Upper lobe of right lung (tissue), 1 donor: Measurements from ENCODE around the gene ABCA12. TPM values are rescaled to one million over a fixed set of nuclear protein-coding genes. Genes with fewer than 3 reads are reported as not detected.

Experiments used
- ATAC-seq: fragments of 200-7000 bp; cut with Tn5 transposase; one replicate; pipeline ENCODE4 v1.9.1; 2020; ENCODE audit warnings: mild to moderate bottlenecking, moderate library complexity
- DNase-seq: peaks from one replicate; pipeline ENCODE4 v3.0.0-alpha.2; 2020
- H3K27ac ChIP-seq: fragments of 200-600 bp; one replicate; pipeline ENCODE4 v1.8.0; 2022
- H3K27me3 ChIP-seq: fragments of 200-600 bp; one replicate; pipeline ENCODE4 v1.8.0; 2022; ENCODE audit warnings: mild to moderate bottlenecking
- H3K36me3 ChIP-seq: fragments of 200-600 bp; one replicate; pipeline ENCODE4 v1.8.0; 2022
- H3K4me1 ChIP-seq: fragments of 200-600 bp; one replicate; pipeline ENCODE4 v1.8.0; 2022
- H3K4me3 ChIP-seq: fragments of 200-600 bp; one replicate; pipeline ENCODE4 v1.8.0; 2022; ENCODE audit warnings: mild to moderate bottlenecking
- H3K9me3 ChIP-seq: fragments of 200-600 bp; one replicate; pipeline ENCODE4 v1.8.0; 2022
- intact Hi-C: fragments of 100-400 bp; cut with DNase I; formaldehyde crosslinking; loops from one replicate; pipeline ENCODE4 v1.11.0; 2022
- total RNA-seq: library from RNA; stranded (reverse); fragmentation: NEBNext Ultra II Directional; extraction: Animal tissue kit (Norgen Biotek cat#: 25700); gene quantifications from one replicate; pipeline ENCODE4 v1.2.1, GENCODE V29; 2021
- TF ChIP-seq, protein P1 (sequence below): fragments of 200-600 bp; IDR thresholded peaks from one replicate; pipeline ENCODE4 v1.8.0; 2022; ENCODE audit warnings: antibody characterized with exemption
- donor health status: DM: no; HTN: yes; CAD: no; lungs with severe emphysema.

Gene ABCA12
- total RNA-seq, 1 donor from 2014 or later: 0.17 TPM

DNA sequence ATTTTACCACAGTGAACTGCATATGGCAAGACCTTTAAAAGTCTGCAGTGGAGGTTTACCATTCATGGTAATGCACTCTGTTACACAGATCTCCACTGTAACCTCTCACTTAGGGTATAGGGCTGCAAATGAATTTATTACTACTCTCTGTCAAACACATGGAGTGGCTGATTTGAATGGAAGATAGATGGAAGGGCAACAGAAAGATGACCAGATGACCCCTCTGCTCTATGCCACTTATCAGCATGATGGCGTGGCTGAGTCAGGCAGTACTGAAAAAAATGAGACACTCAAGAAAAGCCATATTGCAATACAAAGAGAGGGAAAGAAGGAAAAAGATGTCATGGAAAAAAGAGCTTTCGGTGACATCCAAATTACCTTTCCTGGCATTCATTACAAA, 72.3 kb downstream of the ABCA12 start:
- Histone ChIP-seq H3K27ac (no peak overlapping the region), H3K9me3 (no peaks in the 10 kb centered on the region), H3K4me3 (no peak overlapping the region), H3K27me3 (no peaks in the 10 kb centered on the region), H3K4me1 (no peaks in the 10 kb centered on the region), H3K36me3 (no peaks in the 10 kb centered on the region)
- DNase-seq (no peak), ATAC-seq (no peak)
- TF ChIP-seq, protein P1, sequence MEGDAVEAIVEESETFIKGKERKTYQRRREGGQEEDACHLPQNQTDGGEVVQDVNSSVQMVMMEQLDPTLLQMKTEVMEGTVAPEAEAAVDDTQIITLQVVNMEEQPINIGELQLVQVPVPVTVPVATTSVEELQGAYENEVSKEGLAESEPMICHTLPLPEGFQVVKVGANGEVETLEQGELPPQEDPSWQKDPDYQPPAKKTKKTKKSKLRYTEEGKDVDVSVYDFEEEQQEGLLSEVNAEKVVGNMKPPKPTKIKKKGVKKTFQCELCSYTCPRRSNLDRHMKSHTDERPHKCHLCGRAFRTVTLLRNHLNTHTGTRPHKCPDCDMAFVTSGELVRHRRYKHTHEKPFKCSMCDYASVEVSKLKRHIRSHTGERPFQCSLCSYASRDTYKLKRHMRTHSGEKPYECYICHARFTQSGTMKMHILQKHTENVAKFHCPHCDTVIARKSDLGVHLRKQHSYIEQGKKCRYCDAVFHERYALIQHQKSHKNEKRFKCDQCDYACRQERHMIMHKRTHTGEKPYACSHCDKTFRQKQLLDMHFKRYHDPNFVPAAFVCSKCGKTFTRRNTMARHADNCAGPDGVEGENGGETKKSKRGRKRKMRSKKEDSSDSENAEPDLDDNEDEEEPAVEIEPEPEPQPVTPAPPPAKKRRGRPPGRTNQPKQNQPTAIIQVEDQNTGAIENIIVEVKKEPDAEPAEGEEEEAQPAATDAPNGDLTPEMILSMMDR: no peak
- intact Hi-C loops: no loop called here

DNA sequence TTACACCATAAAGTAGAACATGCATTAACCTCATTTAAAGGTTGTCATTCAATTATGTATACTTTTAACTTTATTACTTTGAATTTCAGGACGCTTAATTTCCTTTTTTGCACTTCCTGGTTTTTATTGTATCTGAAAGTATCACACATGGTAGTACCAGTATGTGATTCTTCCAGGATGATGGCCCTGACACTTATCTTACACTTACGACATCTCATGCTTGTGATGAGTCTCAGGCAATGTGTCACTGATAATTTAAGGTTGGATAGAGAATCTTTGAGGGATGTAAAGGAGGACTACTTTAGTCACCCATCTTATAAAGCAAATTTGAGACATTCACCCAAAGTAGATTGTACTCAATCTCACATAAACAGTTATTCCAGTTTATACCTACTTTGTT, 74.9 kb downstream of the ABCA12 start:
- Histone ChIP-seq H3K9me3 (no peaks in the 10 kb centered on the region), H3K36me3 (no peaks in the 10 kb centered on the region), H3K4me3 (no peak overlapping the region), H3K4me1 (no peaks in the 10 kb centered on the region), H3K27ac (no peak overlapping the region), H3K27me3 (no peaks in the 10 kb centered on the region)
- no peak for DNase-seq
- intact Hi-C loops: no loop called here
- no peak for ATAC-seq
- TF ChIP-seq, protein P1: no peak

DNA sequence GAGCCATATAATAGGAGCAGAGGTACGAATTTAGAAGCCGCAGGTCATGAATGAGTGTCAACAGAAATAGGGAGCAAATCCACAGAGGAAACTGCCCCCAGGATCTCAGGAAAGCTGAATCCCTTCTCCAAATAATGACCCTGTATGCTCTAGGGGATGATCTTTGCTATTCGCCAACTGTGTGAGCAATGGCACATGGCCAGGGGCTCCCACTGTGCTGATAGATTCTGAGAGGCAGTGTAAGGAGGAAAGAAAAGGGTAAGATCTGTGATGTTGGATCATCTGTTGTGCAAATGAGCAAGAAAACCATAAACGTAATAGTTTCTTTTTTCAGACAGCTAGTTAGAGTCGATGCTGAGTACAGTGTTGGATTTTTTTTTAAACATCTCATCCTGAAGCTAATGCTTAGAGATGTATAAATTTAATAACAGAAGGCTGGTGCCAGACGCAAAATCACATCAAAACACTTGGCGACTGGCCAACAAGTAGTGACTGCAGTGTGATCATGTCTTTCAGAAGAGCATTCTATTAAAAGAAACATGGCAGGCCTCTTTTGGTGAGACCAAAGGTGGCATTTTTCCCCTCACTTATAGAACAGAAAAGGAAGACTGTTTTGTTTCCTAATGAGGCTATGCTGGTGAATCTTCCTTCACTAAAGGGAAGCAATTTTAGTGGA, 77.4 kb downstream of the ABCA12 start:
- DNase-seq: no peak
- H3K9me3 ChIP-seq: no peaks in the 10 kb centered on the region
- no peaks in the 10 kb centered on the region for H3K36me3 ChIP-seq
- TF ChIP-seq, protein P1: no peak
- no peaks in the 10 kb centered on the region for H3K4me1 ChIP-seq
- no peak overlapping the region for H3K27ac ChIP-seq
- ATAC-seq: no peak
- no peaks in the 10 kb centered on the region for H3K27me3 ChIP-seq
- no peak overlapping the region for H3K4me3 ChIP-seq
- intact Hi-C loops: no loop called here

DNA sequence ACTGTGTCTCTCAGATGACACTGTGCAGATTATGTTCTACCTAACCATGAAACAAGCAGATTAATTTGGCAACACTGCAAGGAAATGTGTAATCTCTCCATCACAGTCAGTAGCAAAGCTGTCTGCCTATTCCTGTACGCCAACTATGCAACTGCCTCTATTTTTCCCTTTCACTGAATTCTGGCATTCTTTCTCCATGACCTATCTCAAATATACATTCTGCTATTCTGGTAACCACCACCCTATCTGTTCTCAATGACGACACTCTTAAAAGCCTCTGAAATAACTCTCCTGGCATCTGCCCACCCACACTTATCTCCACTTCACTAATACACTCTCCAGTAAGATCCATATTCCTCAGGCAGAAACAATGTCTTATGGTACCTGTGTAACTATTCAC, 78.7 kb downstream of the ABCA12 start:
- Histone ChIP-seq H3K27ac (no peak overlapping the region), H3K4me1 (no peaks in the 10 kb centered on the region), H3K4me3 (no peak overlapping the region), H3K36me3 (no peaks in the 10 kb centered on the region), H3K9me3 (no peaks in the 10 kb centered on the region), H3K27me3 (no peaks in the 10 kb centered on the region)
- TF ChIP-seq, protein P1: no peak
- intact Hi-C loops: no loop called here
- DNase-seq (no peak), ATAC-seq (no peak)

DNA sequence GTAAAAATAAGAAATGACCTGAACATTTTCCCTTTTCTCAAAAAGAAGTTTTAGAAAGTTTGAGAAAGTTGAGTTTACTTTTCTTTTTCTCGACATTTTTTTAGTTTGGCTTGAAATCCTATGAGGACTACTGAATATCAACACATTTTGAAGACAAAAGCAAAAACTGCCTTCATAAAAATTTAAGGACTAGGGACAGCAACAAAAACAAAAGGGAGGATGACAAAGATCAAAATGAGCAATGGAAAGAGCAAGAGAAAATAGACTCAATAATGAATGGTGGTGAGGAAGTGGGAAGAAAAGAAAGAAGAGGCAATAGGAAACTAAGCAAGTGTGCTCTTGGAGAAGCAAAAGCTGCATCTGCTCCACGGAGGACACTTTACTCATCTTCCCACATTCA, 82.5 kb downstream of the ABCA12 start:
- no peak overlapping the region for H3K27ac ChIP-seq
- no peak for DNase-seq
- H3K27me3 ChIP-seq: no peaks in the 10 kb centered on the region
- intact Hi-C loops: no loop called here
- H3K36me3 ChIP-seq: no peaks in the 10 kb centered on the region
- H3K4me1 ChIP-seq: no peaks in the 10 kb centered on the region
- no peak for ATAC-seq
- no peak overlapping the region for H3K4me3 ChIP-seq
- H3K9me3 ChIP-seq: no peaks in the 10 kb centered on the region
- TF ChIP-seq, protein P1: no peak

DNA sequence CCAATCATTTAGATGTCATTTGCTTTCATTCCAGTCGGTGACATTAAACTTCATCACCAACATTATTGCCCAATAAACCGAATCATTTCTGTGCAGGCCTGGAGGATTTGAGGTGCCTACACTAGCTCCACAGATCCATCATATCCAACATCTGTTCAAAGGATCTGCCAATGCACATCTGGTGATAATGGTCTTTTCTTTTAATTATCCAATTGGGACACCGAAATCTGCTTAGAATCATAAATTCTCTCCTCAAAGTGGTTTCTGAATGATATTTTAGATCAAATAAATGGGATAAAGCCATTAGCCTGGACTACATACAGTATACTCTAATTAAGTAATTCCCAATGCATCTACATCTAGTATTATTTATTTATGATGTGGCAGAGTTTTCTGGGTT, 85.6 kb downstream of the ABCA12 start:
- H3K4me3 ChIP-seq: no peak overlapping the region
- no peaks in the 10 kb centered on the region for H3K9me3 ChIP-seq
- no peak for DNase-seq
- intact Hi-C loops: no loop called here
- TF ChIP-seq, protein P1: no peak
- no peaks in the 10 kb centered on the region for H3K36me3 ChIP-seq
- H3K27ac ChIP-seq: no peak overlapping the region
- no peaks in the 10 kb centered on the region for H3K4me1 ChIP-seq
- ATAC-seq: no peak
- no peaks in the 10 kb centered on the region for H3K27me3 ChIP-seq
